Coronary artery (tissue), 2 donors: ENCODE results near the gene HINFP.

Source experiments
- DNase-seq: peaks from one replicate; pipeline ENCODE4 v3.0.0-alpha.2; 2017; ENCODE audit warnings: low spot score
- H3K27ac ChIP-seq, 2 donors: fragments of 200-600 bp; sonication (generic); one replicate each; pipeline ENCODE4 v1.5.1; 2016 to 2019
- H3K4me3 ChIP-seq: fragments of 200-600 bp; sonication (generic); 2 replicates; pipeline ENCODE4 v1.5.1; 2016; ENCODE audit warnings: mild to moderate bottlenecking, moderate library complexity
- TF ChIP-seq, protein P1 (sequence below): fragments of 200-600 bp; sonication (generic); IDR thresholded peaks from one replicate; pipeline ENCODE4 v1.5.1; 2019; ENCODE audit warnings: antibody characterized with exemption

HINFP gene

DNA sequence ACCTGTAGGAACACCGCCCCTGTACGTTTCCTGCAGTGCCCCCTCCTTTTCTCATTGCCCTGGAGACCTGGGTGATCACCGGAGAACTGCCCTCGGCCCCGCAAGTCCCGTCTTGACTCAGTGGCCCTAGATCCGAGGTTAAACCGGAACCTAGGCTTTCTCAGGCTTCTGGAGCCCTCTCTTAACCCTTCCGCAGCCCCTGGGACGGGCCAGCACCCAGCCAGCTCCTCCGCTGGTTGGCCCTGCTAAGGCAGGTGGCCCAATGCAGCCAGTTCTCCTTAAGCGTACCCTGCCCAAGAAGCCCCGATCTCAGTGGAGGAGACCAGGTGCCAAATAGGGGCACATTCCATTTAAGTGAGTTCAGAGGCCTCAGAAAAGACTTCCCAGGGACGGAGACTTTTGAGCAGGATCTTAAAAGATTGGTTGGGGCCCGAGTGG lies 47.9 kb downstream of the HINFP start:
- H3K4me3 ChIP-seq = peak overlapping the region; percentile 86
- TF ChIP-seq, protein P1, sequence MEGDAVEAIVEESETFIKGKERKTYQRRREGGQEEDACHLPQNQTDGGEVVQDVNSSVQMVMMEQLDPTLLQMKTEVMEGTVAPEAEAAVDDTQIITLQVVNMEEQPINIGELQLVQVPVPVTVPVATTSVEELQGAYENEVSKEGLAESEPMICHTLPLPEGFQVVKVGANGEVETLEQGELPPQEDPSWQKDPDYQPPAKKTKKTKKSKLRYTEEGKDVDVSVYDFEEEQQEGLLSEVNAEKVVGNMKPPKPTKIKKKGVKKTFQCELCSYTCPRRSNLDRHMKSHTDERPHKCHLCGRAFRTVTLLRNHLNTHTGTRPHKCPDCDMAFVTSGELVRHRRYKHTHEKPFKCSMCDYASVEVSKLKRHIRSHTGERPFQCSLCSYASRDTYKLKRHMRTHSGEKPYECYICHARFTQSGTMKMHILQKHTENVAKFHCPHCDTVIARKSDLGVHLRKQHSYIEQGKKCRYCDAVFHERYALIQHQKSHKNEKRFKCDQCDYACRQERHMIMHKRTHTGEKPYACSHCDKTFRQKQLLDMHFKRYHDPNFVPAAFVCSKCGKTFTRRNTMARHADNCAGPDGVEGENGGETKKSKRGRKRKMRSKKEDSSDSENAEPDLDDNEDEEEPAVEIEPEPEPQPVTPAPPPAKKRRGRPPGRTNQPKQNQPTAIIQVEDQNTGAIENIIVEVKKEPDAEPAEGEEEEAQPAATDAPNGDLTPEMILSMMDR = no peak
- DNase-seq = peak; percentile 84
- H3K27ac ChIP-seq = peak overlapping the region; percentile 97 to 100

GRCh38 chr11:119172513-119172912 lies 51.1 kb downstream of the HINFP start:
- TF ChIP-seq, protein P1 = no peak
- H3K27ac ChIP-seq = no peak overlapping the region
- DNase-seq = no peak
- no peak overlapping the region for H3K4me3 ChIP-seq

DNA sequence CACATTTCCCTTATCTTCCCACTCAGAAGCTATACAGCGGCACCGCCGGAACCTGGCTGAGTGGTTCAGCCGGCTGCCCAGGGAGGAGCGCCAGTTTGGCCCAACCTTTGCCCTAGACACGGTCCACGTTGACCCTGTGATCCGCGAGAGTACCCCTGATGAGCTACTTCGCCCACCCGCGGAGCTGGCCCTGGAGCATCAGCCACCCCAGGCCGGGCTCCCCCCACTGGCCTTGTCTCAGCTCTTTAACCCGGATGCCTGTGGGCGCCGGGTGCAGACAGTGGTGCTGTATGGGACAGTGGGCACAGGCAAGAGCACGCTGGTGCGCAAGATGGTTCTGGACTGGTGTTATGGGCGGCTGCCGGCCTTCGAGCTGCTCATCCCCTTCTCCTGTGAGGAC lies 52.1 kb downstream of the HINFP start:
- no peak overlapping the region for H3K4me3 ChIP-seq
- H3K27ac ChIP-seq = no peak overlapping the region
- no peak for DNase-seq
- TF ChIP-seq, protein P1 = no peak

GRCh38 chr11:119175493-119176077 lies 54.2 kb downstream of the HINFP start:
- TF ChIP-seq, protein P1 = no peak
- H3K4me3 ChIP-seq = no peak overlapping the region
- no peak for DNase-seq
- no peak overlapping the region for H3K27ac ChIP-seq

DNA sequence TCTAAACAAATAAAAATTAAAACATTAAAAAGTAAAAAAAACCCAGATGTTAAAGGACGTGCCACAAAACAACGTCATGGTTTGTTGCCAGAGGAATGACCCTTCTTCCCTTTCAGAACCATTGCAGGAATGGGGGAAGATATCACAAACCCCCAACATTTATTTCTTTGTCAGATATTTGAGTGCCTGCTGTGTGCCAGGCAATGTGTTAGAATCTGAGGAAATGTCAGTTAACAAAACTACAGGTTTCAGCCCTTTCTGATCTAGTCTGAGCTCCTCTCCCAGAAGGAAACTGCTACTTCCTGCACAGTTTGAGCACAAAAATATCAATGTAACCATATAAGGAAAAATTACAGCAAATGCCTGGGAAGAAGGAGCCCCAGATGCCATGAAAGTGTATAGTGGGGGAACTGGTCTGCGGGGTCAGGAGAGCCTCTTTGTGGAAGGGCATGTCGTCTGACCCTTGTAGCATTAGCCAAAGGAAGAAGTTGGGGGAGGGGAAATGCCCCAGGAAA lies 56.8 kb downstream of the HINFP start:
- no peak overlapping the region for H3K4me3 ChIP-seq
- TF ChIP-seq, protein P1 = no peak
- no peak overlapping the region for H3K27ac ChIP-seq
- DNase-seq = no peak

DNA sequence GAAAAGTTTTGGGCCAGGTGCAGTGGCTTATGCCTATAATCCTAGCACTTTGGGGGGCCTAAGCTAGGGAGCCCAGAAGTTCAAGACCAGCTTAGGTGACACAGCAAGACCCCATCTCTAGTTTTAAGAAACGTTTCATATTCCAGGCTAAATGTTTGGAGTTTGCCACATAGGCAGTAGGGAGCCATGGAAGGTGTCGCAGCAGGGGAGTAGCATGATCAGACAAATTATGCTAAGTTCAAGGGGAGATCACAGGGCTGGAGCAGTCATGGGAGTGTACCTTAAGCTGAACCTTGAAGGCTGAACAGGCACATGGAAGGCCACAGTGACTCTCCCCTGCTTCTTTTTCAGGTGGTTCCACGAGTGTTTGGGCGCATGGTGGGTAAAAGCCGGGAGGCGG lies 58.0 kb downstream of the HINFP start:
- DNase-seq = no peak
- H3K27ac ChIP-seq = no peak overlapping the region
- TF ChIP-seq, protein P1 = no peak
- H3K4me3 ChIP-seq = no peak overlapping the region

DNA sequence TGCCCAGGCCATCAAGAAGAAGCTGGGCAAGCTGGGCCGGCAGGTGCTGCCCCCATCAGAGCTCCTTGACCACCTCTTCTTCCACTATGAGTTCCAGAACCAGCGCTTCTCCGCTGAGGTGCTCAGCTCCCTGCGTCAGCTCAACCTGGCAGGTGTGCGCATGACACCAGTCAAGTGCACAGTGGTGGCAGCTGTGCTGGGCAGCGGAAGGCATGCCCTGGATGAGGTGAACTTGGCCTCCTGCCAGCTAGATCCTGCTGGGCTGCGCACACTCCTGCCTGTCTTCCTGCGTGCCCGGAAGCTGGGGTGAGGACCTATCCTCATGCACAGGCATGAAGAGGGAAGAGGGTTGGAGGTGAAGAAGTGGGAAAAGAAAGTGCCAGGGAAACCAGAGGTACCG lies 58.6 kb downstream of the HINFP start:
- Histone ChIP-seq H3K4me3 (no peak overlapping the region), H3K27ac (no peak overlapping the region)
- no peak for DNase-seq
- TF ChIP-seq, protein P1 = no peak
